Right ventricle myocardium superior (tissue), 1 donor: ENCODE data around the gene PRKACA. TPM values are rescaled to one million over a fixed set of nuclear protein-coding genes. Genes with fewer than 3 reads are reported as not detected.

Experiments used
- ATAC-seq: fragments of 200-7000 bp; cut with Tn5 transposase; one replicate; pipeline ENCODE4 v1.9.1; 2020; ENCODE audit warnings: mild to moderate bottlenecking; ENCODE audit not compliant: poor library complexity
- DNase-seq: peaks from one replicate; pipeline ENCODE4 v3.0.0-alpha.2; 2020
- intact Hi-C: fragments of 100-400 bp; cut with DNase I; formaldehyde crosslinking; loops from one replicate; pipeline ENCODE4 v1.11.2; 2022
- total RNA-seq: library from RNA; stranded (reverse); fragmentation: NEBNext Ultra II Directional; extraction: Animal tissue kit (Norgen Biotek cat#: 25700); gene quantifications from one replicate; pipeline ENCODE4 v1.2.1, GENCODE V29; 2021
- donor health status: DM: no; HTN: yes; CAD: no; lungs with severe emphysema.

PRKACA gene
- total RNA-seq, 1 donor from 2014 or later, result 460 TPM

DNA sequence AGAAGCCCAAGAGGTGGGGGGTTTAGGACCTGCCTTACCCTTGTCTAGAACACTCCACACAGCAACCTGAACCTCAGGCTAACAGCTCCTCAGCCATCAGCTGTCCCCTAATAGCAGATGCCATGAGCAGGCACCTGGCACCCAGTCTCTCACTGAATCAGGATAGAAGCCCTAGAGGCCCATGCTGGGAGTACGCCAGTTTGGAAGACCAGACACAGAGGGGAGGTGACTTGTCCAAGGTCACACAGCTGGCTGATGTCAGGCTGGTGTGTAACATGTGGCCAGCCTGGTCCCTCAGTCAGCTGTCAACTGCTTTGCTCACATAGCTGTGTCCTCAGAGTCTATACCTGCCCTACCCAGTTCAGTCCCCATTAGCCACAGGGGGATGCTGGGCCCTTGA, 14.3 kb downstream of the PRKACA start:
- intact Hi-C loops, result no loop called here
- ATAC-seq (no peak), DNase-seq (no peak)

- no peak for ATAC-seq
Observed at GRCh38 chr19:14102756-14103155, 14.8 kb downstream of the PRKACA start.

GRCh38 chr19:14102102-14102696, 15.4 kb downstream of the PRKACA start:
- intact Hi-C loops, result no loop called here
- peak; percentile 2 for ATAC-seq
- no peak for DNase-seq

More at GRCh38 chr19:14102756-14103155, 14.8 kb downstream of the PRKACA start:
- DNase-seq, result no peak
- intact Hi-C loops, result no loop called here

- DNase-seq, result no peak
- intact Hi-C loops, result no loop called here
- no peak for ATAC-seq
Observed at GRCh38 chr19:14101003-14101545, 16.5 kb downstream of the PRKACA start.

DNA sequence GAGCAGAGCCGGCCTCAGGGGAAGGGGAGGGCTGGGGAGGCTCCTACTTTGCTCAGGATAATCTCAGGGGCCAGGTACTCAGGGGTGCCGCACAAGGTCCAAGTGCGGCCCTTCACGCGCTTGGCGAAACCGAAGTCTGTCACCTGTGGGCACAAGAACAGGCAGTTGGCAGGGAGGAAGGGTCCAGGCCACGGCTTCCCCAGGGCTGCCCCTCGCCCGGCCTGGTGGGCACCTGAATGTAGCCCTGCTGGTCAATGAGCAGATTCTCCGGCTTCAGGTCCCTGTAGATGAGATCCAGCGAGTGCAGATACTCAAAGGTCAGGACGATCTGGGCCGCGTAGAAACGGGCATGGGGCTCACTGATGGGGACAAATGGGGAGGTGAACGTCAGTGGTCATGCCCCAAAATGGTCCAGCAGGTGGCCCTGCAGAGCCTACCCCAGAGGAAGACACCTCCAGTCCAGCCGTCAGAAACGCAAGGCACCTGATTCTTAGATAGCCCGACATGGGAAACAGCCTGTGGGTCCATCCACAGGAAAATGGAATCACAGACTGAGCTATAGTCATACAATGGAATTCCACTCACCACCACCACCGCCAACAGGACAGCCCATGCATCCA, 19.9 kb downstream of the PRKACA start:
- DNase-seq (no peak), ATAC-seq (peak; percentile 35)
- intact Hi-C loops, result no loop called here

DNA sequence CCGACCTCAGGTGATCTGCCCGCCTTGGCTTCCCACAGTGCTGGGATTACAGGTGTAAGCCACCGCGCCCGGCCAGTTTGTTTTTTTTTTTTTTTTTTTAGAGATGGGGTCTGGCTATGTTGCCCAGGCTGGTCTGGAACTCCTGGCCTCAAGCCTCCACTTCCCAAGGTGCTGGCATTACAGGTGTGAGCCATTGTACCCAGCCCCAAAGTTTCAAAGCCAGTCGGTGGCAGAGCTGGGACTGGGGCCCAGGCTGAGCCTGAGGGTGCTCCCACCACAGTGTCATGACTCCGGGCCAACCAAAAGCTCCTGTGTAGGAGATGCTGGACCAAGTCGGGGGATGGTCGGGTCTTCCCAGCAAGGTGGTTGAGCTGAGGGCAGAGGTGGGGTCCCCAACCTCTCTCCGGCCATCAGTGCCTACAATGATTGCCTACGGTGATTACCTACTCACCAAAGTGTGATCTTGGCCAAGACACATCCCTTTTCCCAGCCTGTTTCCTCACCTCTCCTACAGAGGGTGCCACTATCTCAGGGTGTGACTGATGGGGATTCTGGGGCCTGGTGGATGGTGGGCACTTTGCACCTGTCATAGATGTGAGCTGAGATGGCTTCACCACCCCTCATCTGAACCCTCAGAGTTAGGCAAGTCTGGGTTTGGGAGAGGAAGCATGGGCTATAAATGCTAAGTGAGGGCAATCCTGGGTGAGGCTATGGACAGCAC, 21.1 kb downstream of the PRKACA start:
- intact Hi-C loops, result no loop called here
- ATAC-seq (no peak), DNase-seq (no peak)

GRCh38 chr19:14094854-14095253, 22.7 kb downstream of the PRKACA start:
- no peak for DNase-seq
- intact Hi-C loops, result no loop called here
- no peak for ATAC-seq

DNA sequence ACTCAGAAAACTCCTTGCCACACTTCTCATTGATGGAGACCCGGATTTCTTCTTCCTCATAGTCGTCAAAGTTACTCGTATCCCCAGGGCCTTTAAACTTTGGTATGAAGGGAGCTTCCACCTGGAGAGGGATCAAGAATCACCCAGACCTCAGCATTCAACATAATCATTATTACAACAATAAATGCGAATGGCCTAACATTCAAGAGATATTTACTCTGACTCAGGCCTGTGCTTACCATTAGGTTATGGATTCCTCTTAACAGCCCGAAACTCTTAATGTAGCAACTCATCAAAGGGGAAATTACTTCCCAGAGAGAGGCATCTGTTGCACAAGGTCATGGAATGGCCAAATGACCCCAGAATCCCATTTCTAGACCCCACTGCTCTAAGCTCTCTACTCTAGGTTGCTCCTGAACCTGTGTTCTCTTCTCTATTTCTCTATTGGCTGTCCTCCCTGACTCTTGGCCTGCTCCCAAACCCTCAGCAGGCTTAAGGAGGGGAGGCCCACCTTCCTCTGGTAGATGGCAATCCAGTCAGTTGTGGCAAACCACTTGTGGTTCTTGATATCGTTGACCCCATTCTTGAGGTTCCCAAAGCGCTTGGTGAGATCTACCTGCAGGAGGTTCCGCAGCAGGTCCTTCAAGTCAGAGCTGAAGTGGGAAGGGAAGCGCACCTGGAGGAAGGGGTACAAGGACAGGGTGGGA, 24.3 kb downstream of the PRKACA start:
- DNase-seq, result no peak
- intact Hi-C loops, result no loop called here
- ATAC-seq, result no peak

DNA sequence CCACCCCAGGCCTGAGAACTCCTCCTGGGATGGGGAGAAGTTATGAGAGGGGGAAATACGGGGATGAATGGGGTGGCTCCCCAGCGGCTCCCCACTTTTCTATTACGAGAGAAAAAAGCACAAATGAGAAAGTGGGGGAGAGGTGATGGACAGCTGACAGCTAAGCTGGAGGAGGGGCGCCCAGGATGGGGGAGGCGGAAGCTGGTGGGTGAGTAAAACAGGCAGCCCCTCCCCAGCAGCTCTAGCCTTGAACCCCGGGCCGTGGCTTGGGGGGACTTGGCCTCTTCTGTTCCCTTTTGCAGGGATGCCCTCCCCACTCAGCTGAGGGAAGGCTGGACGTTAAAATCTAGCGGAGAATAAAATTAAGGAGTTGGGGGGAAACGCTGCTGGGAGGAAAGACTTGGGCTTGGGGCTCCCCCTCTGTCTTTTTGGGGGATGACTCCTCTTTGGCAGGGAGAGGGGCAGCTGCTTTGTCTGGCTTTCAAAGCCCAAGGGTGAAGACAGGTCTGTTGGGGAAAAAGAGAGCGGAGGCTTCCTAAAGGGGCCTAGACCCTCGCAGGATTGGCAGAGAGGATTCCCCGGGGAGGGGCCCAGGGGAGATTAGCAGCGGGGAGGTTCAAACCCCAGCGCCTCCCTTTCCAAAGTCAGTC, 25.6 kb downstream of the PRKACA start:
- ATAC-seq, result no peak
- DNase-seq, result peak; percentile 51
- intact Hi-C loops, result no loop called here

DNA sequence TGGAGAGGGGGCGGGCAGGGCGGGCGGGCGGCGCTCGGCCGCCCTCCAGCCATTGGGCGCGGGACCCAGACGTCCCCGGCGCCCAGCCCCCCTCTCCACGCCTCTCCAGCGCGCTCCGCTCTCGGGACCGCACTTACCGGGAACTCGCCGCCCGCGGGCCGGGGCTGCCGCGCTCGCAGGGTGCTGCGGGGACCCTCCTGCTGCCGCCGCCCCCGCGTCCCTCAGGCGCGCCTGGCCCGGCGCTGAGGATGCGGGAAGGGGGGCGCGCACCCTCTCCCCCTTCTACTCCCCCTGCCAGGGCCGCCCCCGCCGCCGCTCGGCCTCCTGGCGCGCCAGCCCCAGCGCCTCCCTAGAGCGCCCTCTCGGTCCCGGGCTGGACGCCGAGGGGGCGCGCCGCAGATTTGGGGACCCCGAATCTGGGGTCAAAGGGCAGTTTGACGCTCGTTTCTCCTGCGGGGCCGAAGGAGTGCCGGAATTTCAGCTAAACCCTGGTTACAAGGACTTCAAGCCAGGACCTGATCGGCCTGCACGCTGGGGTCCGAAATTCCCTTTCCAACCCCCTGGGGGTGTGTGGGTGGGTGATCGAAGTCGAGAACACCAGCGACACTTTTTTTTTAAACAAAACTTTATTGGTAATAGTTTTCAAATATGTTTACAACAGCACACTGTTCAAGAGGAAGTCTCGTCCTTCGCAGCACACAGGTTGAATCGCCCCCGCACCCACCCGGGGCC, 26.3 kb downstream of the PRKACA start:
- ATAC-seq, result peak; percentile 87
- intact Hi-C loops, result no loop called here
- DNase-seq, result no peak

DNA sequence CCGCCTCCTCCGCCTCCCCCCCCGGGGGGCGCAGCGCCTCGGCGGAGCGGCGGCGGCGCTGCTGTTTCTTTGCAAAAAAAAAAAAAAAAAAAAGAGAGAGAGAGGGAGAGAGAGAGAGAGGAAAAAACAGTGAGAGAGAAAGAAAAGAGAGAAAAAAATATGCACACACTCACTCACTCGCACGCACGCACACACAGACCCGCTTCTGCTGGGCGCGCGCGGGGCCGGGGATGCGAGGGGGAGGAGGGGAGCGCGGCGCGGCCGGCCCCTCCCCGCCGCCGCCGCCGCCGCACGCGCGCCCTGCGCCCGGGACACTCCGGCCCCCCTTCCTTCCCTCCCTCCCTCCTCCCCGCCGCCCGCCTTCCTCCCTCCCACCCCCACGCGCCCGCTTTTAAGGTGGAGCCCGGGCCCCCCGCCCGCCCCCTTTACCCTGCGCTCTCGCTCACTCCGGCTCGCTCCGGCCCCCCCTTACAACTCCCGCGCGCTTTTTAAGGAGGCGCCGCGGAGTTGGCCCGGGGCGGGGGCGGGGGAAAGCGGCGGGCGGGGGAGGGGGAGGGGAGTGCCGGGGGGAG, 27.0 kb downstream of the PRKACA start, which contains the start of gene SAMD1:
SAMD1 (minus strand) TSS at position 243 of the 572 bp plus-strand sequence.
- ATAC-seq (peak; percentile 65), DNase-seq (peak; percentile 95)
- intact Hi-C loops, result no loop called here

- peak; percentile 76 for DNase-seq
- intact Hi-C loops, result no loop called here
- ATAC-seq, result peak; percentile 8
Observed at GRCh38 chr19:14089662-14090508, 27.7 kb downstream of the PRKACA start.

DNA sequence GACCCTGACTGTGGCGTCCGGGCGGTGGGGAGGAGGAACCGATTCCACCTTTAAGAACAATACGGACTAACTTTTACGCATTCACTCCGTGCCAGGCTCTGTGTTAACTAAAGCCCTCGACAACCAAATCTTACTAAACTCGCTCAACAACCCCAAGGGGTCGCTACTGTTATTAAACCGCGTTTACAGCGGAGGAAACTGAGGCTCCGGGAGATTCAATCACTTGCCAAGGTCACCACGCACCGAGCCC, 28.2 kb downstream of the PRKACA start:
- intact Hi-C loops, result no loop called here
- DNase-seq (no peak), ATAC-seq (no peak)

- intact Hi-C loops, result no loop called here
- no peak for DNase-seq
- no peak for ATAC-seq
Observed at GRCh38 chr19:14088634-14089411, 28.7 kb downstream of the PRKACA start.

GRCh38 chr19:14086098-14086497, 31.5 kb downstream of the PRKACA start:
- ATAC-seq (no peak), DNase-seq (no peak)
- intact Hi-C loops, result no loop called here

DNA sequence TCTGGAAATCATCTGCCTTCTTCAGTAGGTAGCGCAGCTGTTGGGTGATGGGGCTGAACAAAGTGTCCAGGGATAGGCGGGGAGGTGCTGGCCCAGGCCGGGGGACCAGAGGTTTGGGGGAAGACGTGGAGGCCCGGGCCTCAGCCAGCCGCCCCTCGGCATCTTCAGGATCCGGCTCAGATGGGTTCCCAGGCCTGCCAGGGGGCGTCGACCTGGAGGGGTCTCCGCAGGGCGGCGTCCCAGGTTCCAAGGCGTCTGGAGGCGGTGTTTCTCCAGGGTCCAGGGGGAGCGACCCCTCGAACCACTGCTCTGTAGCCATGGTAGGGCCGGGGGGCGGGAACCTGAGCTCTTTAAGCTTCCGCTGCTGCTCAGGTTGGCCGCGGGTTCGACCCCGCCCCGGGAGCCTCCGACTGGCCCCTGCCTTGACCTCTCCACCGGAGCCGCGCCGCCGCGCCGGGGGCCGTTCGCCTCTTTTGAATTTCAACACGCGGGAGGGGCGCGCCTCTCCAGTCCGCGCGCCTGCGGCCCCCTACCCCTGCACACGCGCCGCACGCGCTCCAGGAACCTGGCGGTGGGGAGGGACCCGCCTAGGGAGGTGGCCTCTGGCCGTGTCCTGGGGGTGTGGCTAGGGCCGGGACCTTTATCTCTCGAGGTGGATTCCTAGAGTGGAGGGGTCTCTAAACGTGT, 32.1 kb downstream of the PRKACA start, which contains the start of gene C19orf67:
C19orf67 (minus strand) TSS at position 475 of the 687 bp plus-strand sequence; CDS start at position 319, 156 bp downstream.
- ATAC-seq (no peak), DNase-seq (no peak)

More for the DNA sequence above, 32.1 kb downstream of the PRKACA start, which contains the start of gene C19orf67:
- intact Hi-C loops, result no loop called here
